Activated T-cell treated with anti-CD3 and anti-CD28 coated beads for 24 hours (primary cell): Measurements from ENCODE around the gene APLF.

Experiments used
- DNase-seq: peaks from one replicate; pipeline ENCODE4 v3.0.0-alpha.2; 2020; ENCODE audit warnings: low read depth

Gene APLF, protein sequence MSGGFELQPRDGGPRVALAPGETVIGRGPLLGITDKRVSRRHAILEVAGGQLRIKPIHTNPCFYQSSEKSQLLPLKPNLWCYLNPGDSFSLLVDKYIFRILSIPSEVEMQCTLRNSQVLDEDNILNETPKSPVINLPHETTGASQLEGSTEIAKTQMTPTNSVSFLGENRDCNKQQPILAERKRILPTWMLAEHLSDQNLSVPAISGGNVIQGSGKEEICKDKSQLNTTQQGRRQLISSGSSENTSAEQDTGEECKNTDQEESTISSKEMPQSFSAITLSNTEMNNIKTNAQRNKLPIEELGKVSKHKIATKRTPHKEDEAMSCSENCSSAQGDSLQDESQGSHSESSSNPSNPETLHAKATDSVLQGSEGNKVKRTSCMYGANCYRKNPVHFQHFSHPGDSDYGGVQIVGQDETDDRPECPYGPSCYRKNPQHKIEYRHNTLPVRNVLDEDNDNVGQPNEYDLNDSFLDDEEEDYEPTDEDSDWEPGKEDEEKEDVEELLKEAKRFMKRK

DNA sequence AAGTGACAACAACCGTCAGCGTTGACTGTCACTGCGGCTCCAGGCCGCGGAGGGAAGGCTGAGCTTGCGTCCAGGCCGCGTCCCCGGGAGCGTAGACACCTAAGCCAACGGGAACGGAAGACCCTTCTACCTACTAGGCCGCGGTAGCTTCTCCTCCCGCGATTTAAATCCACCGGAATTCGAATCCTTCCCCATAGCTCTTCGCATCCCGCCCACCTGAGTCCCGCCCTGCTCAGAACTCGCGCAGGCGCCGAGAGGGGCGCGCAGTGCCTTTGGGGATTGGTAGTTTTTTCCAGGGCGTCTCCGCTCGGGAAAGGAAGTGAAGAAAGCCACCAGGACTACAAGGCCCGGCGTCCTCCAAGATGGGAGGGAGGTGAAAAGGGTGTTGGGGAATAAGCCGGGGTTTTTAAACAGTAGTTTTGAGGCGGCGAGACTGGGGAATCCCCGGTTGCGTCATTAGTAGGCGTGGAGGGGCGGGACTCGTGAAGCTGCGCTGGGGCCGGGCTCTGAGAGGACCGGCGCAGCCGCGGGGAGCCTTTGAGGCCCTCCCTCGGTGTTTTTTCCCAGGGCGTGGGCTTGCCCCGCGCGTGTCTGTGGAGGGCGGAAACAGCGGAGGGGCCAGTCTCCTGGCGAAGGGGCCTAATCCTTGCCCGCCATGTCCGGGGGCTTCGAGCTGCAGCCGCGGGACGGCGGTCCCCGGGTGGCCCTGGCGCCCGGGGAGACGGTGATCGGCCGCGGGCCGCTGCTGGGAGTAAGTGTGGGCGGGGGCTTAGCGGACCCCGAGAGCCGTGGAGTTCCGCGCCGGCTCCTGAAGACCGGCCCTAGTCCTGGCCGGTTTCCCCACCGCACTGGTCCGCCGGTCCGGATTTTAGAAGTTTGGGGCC, at the start of gene APLF, which contains the start of gene FBXO48:
APLF (plus strand) TSS at position 509 of the 884 bp plus-strand sequence; CDS start at position 656, 147 bp downstream.
FBXO48 (minus strand) TSS at position 218 of the 884 bp plus-strand sequence. CDS start 2,149 bp downstream, outside the sequence.
- peak; percentile 96 for DNase-seq

DNA sequence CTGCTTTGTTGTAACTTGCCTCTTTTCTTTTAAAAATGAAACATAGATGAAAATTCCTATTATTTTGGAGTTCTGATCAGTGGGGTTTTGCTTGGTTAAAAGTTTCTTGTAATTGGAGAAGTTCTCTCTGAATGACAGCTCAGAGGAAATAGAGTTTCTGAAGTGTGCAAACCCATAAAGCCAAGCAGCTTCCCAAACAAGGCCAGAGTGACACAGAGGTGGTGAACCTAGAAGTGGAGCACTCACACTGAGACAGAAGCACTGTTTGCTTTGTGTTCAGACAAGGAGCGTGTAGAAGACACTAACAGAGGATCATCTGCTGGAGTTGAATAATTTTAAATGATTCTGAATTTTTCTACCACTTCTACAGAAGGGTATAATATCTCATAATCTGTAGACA, 49.5 kb upstream of the APLF start:
- DNase-seq, result no peak

DNA sequence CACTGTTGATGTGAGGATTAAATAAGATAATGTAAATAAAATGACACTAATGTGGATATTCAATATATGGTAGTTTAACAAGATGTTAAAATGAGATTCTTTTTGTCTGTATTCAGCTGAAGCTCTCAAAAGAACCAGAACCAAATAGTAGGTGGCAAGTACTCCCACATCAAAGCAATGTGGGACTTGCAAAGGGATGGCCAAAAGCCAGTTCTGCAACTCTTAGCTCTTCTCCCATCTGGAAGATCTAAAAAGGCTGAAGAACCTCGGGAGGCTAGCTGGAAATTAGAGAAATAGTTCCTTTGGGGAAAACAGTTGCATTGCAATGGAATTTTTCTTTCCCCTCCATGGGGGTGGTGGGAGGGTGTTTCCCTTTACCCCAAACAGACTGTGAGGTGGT, 49.0 kb upstream of the APLF start:
- DNase-seq, result no peak

DNA sequence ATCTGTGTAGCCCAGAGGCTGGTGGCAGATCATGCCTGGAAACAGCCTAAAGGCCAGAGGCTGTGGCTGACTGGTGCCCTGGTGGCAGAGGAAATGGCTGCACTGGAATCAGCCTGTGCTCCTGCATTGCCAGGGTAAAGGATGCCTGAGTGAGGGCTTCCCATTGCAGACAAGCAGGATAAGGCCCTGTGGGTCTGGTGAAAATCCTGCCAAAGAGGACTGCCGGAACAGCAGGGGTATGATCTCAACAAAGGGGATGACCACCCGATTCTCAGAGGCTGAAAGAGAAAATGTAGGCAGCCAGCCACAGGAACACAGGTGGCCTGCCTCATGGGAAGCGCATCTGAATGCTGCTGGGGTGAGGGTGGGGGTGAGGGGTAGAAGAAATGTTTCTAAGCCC, 48.5 kb upstream of the APLF start:
- DNase-seq, result no peak

DNA sequence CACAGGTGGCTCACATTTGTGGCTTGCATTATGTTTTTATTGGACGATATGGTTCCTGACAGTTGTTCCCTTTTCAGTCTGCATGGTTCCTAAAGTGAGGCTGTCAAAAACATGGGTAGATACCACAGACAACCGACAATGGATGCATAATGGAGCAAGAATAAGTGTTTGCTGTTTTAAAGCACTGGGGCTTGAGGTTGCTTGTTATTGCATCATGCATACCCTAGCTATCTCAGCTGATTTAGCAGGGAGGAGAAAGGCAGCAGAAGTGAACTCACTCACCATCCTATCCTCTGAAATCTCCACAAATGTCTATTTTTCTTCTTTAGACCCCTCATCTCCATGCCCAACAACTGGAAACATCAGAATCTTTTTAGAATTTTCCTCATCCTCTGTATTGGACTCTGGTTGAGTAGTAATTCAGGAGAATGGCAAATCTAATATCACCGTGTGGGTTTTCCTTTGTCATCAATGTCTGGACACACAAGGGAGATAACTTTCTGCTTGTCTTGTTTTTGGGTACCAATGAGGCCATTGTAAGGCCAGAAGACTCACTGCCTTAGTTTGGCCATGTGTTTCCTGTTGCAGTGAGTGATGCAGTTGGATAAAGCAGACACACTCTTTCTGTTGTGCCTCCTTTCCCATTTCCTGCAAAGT, 47.0 kb upstream of the APLF start:
- no peak for DNase-seq

DNA sequence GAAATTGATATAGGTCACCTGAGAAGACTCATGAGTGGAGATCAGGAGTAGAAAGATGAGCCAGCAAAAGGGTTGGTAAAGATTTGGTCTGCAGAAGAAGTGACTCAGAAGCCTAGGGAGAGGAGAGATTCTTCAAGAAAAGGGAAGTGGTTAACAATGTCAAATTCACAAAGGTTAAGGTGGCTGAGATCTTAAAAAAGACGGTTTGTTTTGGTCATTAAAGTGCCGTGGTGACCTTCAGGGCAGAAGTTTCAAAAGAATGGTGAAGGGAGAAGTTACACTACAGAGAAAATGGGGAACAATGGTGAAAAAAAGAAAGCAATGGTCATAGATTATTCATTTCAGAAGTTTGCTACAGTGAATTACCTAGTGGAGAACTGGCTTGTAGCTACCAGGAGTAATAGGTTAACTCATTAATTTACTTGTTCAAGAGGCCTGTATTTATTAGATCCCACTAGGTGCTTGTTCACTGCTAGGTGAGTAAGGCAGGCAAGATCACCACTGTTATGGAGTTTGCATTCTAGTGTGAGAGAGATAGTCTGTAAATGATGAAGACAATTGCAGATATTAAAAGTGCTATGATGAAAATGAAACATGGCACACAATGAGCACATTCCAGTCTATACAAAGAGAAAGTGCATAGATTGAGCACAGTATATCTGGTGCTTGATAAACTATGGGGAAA, 43.3 kb upstream of the APLF start:
- DNase-seq, result no peak

DNA sequence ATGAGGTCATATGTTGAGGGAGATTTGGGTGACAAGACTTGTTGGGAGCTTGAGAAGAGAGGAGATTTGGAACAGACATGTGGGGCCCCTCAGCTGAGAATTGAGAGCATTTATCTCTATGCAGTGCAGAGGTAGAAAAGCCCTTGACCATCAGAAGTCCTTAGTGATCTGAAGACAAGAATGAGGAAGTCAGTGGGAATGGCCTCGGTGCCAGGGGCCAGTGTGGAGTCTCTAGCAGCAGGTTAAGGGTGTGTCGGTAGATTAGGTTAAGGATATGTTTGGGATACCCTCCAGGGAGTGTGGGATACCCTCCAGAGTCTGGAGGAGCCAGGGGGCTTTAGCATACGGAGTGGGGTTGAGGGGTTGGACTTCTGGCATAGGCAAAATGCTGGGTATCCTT, 41.9 kb upstream of the APLF start:
- DNase-seq, result no peak

DNA sequence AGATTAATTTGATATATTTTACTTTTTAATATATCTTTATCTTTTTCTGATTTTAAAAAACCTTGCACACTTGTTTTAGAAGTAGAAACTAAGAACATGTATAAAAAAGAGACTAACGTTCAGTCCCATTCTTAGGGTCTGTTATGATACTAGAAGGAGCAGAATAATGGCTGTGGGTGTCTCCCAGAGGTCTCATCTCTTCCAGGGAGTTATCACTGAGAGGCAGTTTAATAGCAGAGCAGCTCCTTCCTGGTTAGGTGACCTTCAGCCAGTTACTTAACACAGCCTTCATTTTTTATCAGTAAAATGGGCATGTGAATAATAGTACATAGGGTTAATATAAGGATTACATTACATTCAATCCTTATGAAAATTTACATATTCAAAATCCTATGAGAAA, 40.9 kb upstream of the APLF start:
- no peak for DNase-seq

DNA sequence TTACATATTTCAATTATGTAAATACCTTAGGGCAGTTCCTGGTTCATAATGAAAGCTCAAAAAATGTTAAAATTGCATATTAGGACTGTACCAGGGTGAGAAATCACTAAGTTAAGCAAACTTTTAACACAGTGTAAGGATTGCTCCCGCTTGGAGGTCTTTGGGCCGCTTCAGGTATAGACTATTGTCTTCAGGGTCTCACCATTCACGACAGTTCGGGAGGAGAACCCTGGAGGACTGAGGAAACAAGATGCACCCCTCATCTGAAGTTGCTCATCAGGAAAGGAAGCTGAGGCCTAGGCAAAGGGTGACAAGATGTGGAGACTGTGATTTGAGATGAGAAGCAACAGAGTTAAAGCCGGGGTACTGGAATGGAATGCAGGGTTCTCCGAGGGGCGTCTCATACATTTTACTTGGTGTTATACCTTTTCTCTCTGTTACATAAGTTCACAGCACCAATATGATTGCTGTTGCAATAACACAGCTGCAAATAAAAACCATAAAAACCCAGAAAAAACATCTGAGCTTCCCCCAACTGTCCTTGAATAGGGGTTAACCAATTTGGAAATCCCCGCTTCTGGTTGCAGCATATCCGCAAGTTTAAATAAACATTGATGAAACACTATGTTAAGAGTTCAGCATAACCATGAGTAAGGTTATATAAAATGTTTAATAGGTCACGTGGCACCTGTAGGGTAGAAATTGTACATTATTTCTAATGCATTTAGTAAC, 40.4 kb upstream of the APLF start:
- no peak for DNase-seq

DNA sequence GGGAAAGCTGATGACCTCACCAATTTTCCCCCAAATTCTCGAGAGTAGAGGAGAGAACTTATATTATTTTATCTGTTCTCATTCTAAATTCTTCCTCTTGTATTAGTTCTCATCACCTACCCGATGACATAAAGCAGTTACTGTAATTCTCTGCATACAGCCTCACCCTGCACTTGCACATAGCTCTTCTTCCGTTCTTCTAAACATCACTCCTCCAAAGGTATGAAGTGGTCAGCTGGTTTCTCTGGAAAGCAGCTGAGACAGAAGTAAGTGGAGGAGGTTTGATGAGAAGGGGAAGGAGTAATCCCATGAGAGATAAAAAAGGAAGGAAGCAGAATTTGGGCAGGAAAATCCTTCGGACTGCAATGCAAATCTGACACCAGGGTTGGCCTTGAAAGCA, 39.3 kb upstream of the APLF start:
- no peak for DNase-seq

DNA sequence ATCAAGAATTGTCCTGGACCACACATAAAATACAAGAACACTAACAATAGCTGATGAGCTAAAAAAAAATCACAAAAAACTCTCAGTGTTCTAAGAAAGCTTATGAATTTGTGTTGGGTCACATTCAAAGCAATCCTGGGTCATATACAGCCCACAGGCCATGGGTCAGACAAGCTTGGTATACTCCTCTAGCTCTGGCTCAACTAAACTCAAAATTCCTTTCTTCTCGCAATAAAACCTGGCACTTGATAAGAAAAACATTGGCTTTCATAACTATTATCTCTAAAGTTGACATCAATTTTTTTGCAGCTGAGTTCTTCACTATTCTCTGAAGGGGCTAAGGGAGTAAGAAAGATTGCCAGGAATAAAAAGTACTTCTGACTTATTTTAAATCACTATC, 38.6 kb upstream of the APLF start:
- DNase-seq, result no peak

DNA sequence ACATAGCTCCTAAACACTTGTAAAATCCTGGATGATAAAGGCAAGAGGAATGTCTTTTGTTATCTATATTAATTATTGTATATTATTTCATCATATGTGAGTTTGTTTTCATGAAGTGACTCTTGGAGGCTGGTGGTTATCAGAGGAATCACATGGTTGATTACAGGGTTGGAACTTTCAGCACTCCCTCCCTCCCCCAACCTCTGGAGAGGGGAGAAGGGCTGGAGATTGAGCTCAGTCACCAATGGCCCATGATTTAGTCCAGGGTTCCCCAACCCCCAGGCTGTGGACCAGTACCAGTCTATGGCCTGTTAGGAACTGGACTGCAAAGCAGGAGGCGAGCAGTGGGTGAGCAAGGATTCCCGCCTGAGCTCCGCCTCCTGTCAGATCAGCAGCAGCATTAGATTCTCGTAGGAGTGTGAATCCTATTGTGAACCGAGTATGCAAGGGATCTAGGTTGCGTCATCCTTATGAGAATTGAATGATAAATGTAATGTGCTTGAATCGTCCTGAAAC, 38.0 kb upstream of the APLF start:
- no peak for DNase-seq

DNA sequence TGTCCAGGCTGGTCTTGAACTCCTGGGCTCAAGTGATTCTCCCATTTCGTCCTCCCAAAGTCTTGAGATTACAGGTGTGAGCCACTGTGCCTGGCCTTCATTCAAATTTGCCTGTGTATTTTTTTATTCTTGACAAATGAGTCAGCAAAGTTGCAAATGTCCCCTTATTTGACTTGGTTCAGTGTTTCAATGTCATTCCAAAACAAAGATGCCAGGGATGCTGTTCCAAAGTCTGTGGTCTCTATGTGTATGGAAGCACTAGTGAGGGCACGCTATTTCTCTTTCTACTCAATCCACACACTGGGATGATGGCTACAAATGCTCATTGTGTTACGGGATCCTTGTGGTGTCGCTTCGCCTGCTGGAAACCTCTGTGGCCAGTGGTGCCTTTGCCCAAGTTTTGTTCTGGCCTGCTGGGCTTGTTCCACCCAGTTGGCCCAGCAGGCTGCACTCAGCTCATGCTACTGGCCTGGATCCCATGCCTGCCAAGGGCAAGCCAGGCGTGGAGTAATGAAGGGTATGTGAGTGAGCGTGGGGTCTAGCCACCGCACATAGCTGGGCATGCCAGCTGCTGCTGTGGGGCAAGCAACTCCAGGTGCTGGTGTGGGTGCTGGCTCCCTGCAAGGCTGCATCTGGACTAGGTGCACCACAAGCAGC, 35.9 kb upstream of the APLF start:
- DNase-seq, result no peak

DNA sequence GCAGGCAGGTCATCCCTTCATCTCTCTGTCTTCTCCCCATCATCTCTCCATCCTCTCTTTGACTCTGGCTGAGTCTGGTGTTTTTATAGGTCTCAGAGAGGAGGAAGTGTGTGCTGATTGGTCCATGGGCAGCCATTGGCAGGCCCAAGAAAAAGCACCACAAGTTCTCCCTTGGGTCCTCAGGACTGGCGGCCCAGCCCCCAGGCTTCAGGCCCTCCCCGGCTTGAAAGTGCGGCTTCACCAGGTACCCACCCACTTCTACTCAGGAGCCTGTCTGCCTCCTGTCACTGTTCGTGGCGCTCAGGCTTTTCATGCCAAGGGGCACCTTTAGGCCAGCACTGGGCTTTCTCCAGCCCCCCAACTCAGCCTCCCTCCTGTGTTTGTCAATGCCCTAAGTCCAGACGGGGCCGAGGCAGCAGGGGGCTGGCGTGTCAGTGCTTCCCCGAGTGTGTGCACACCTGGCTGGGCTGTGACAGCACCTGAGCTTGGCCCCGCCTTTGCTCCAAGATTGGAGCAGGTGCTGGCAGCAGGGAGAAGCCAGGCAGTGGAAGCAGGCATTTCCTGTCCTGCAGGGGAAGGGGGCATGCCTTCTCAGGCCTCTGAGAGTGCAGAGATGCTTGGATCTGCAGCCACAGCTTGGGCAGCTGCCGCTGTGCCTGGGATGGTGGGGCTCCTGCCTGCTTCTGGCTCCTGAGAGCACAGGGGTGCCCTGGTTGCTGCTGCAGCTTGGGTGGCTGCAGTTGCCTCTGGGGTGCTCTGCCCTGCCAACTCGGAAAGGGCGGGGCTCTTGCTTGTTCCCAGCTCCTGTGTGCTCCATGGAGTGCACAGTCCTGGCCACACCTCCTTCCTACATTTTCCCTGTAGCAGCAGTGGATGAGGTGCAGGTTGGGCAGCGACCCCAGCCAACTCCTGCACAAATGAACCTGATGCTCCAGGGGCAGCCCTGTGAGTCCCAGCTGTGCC, 34.4 kb upstream of the APLF start:
- no peak for DNase-seq

DNA sequence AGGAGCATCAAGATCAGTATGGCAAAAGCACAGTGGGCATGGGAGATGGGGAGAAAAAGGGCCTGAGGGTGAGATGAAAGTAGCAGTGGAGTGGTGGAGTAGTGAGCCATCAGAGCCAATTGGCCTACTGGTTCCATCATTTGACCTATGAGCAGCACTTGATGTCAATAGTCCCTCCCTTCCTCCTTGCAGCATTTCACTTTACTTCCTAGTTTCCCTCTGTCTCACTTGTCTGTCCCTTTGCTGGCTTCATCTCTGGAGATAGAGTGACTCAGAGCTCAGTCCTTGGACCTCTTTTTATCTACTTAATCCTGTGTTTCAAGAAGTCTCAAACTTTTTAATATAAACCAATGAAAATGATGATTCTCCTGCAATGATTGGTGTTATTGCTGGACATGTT, 32.4 kb upstream of the APLF start:
- no peak for DNase-seq

DNA sequence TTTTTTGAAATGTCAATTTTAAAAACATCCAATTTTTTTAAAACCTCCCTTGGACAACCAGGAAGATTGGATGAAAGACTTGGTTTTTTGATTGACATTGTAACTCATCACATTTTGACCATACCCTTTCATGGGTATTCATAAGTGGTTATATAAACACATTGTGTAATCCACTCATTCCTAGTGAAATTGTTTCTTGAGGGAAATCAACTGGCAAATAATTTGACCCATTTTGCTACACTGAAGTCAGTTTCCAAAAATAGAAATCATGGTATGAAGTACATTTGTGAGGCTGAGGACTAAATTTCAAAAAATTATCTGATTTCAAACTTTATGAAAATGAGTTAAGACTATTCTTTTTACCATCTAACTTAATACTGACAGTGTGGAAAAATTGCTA, 31.8 kb upstream of the APLF start:
- DNase-seq, result no peak

DNA sequence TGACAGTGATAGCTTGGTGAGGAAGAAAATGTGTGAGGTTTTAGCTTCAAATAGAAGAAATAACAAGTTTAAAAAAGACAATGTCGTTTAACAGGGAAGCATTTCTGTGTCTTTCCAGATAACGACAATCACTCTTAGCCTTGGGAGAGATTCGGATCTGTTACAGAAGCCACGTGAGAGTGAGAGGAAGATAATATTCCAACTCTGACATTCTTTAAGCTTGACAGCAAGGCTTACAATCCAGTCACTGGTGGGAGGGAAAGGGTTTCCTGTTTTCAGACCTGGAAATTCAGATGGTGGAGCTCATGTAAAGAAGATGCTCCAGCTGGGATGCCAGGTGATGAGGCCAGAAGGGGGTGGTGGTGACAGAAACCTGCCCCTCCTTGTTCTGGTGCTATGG, 31.1 kb upstream of the APLF start:
- DNase-seq, result no peak

DNA sequence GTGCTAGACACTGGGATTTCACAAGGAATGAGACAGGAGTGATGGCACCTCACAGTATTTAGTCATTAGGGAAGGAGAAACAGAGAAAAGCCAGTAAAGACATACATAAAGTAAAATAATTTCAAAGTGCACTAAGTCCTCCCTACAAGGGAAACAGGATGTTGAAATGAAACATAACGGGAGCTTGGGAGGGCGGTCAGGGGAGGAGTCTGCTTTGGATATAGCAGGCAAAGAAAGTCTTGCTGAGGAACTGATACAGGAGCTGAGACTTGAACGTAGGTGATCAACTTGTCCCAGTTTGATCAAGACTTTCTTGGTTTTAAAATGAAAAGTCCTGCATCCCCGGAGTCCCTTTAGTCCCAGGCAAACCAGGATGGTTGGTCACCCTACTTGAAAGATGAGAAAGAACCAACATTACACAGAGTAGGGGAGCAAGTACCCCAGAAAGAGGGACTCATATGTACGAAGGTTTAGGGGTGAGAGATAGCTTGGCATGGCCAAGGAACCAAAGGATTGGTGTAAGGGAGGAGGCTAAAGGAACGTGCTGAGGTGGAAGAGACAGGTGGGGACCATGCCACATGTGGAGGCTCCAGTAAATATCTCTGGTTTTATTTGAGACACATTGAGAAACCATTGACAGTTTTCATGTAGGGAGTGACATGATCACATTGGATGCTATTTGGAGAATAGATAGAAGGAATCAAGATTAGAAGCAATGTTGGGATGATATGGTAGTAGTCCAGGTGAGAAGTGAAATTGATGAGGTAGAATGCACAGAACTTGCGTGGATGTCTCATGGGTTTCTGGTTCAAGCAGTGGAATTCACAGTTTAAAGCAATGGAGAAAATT, 28.7 kb upstream of the APLF start:
- no peak for DNase-seq
